Small intestine (tissue), 7 donors: Measurements from ENCODE around the gene CPT2. TPM values are rescaled to one million over a fixed set of nuclear protein-coding genes. Genes with fewer than 3 reads are reported as not detected.
A peak's percentile ranks its signal among the peaks of the same experiment; 100 is the strongest.

ENCODE experiments used
- DNase-seq, 2 donors: peaks; one replicate each; pipeline versions ENCODE4 v3.0.0 to v3.0.0-alpha.2; 2013
- FAIRE-seq: peaks from 2 replicates; lab custom pipeline; 2012; peaks lifted over from hg19 to GRCh38; lab: Jason Lieb, UNC
- H3K27ac ChIP-seq, 3 donors: one replicate each; pipeline ENCODE4 v1.5.1; 2013; ENCODE audit warnings: low read length in 2 of 3, mild to moderate bottlenecking in 2 of 3, control low read depth in 1 of 3, inconsistent platforms in 1 of 3, low read depth in 1 of 3, moderate library complexity in 1 of 3
- H3K27me3 ChIP-seq, 3 donors: one replicate each; pipeline ENCODE4 v1.6.1; 2013; ENCODE audit warnings: low read length in 3 of 3, inconsistent platforms in 1 of 3; ENCODE audit not compliant: control insufficient read depth in 3 of 3, insufficient read depth in 3 of 3
- H3K36me3 ChIP-seq, 3 donors: one replicate each; pipeline ENCODE4 v1.6.1; 2013; ENCODE audit warnings: low read length in 3 of 3, inconsistent platforms in 1 of 3, low read depth in 1 of 3, mild to moderate bottlenecking in 1 of 3, moderate library complexity in 1 of 3; ENCODE audit not compliant: control insufficient read depth in 3 of 3, insufficient read depth in 2 of 3
- H3K4me1 ChIP-seq, 3 donors: one replicate each; pipeline ENCODE4 v1.6.1; 2013; ENCODE audit warnings: low read length in 2 of 3, inconsistent platforms in 1 of 3, low read depth in 1 of 3, mild to moderate bottlenecking in 1 of 3, moderate library complexity in 1 of 3; ENCODE audit not compliant: control insufficient read depth in 3 of 3, insufficient read depth in 2 of 3
- H3K4me3 ChIP-seq, 3 donors: one replicate each; pipeline ENCODE4 v1.5.1; 2013; ENCODE audit warnings: low read length in 3 of 3, control low read depth in 1 of 3, inconsistent platforms in 1 of 3, low read depth in 1 of 3, mild to moderate bottlenecking in 1 of 3, moderate library complexity in 1 of 3
- H3K9me3 ChIP-seq, 2 donors: one replicate each; pipeline ENCODE4 v1.6.1; 2013; ENCODE audit warnings: low read depth in 1 of 2, low read length in 1 of 2; ENCODE audit not compliant: control insufficient read depth in 2 of 2, insufficient read depth in 1 of 2
- WGBS, 3 donors: extraction: QIAGEN DNeasy Blood & Tissue Kit; methylation state at CpG; one replicate each; pipeline ENCODE4 v1.1.7; 2013; 5-methylcytosine and 5-hydroxymethylcytosine counted together
- polyA plus RNA-seq, 4 donors: library from polyadenylated mRNA; stranded (reverse) in 3 of 4; unstranded in 1 of 4; fragments of 200-250 nt in 3 of 4; fragments of 120-200 nt in 1 of 4; gene quantifications; one replicate each; pipeline versions ENCODE4 v1.2.1 to v1.2.3, GENCODE V29; 2013
- donor health status: healthy with polysubstance abuse.
- donor health status: control.
- donor health status: control.
- donor health status: Bipolar disorder and iron deficiency.
- donor health status: healthy.

Gene CPT2
- polyA plus RNA-seq, 4 donors = 28.1 to 37.4 (median 35.3) TPM

DNA sequence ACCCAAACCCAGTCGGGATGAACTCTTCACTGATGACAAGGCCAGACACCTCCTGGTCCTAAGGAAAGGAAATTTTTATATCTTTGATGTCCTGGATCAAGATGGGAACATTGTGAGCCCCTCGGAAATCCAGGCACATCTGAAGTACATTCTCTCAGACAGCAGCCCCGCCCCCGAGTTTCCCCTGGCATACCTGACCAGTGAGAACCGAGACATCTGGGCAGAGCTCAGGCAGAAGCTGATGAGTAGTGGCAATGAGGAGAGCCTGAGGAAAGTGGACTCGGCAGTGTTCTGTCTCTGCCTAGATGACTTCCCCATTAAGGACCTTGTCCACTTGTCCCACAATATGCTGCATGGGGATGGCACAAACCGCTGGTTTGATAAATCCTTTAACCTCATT lies 13.7 kb downstream of the CPT2 start:
- DNase-seq (no peak), FAIRE-seq (no peak)
- 92 to 94% (median 93%) methylated on average over 7 of the region's 7 CpGs for WGBS, 3 donors
- H3K9me3 ChIP-seq = peaks cover 0 to 19% of the 10 kb centered on the region in 2 donors
- H3K27me3 ChIP-seq = no peaks in the 10 kb centered on the region
- H3K27ac ChIP-seq = no peak overlapping the region
- peaks cover 0 to 11% (median 0%) of the 10 kb centered on the region in 3 donors for H3K4me1 ChIP-seq
- no peak overlapping the region for H3K4me3 ChIP-seq
- H3K36me3 ChIP-seq = peaks cover 17 to 67% (median 42%) of the 10 kb centered on the region in 3 donors

GRCh38 chr1:53210954-53211353 lies 14.3 kb downstream of the CPT2 start:
- H3K9me3 ChIP-seq = peaks cover 0 to 13% of the 10 kb centered on the region in 2 donors
- H3K27ac ChIP-seq = no peak overlapping the region
- no peaks in the 10 kb centered on the region for H3K27me3 ChIP-seq
- WGBS, 3 donors = 97 to 98% (median 98%) methylated on average over 11 of the region's 11 CpGs
- FAIRE-seq (no peak), DNase-seq (no peak)
- H3K36me3 ChIP-seq = peaks cover 20 to 64% (median 40%) of the 10 kb centered on the region in 3 donors
- peaks cover 0 to 11% (median 0%) of the 10 kb centered on the region in 3 donors for H3K4me1 ChIP-seq
- H3K4me3 ChIP-seq = no peak overlapping the region

GRCh38 chr1:53214376-53214940 lies 17.8 kb downstream of the CPT2 start:
- Histone ChIP-seq H3K4me1 (peaks cover 0 to 14% (median 1%) of the 10 kb centered on the region in 3 donors), H3K9me3 (no peaks in the 10 kb centered on the region), H3K27ac (peak overlapping the region in 1 of 3 donors; percentile 91), H3K4me3 (no peak overlapping the region), H3K27me3 (no peaks in the 10 kb centered on the region), H3K36me3 (peaks cover 13 to 61% (median 27%) of the 10 kb centered on the region in 3 donors)
- 71 to 87% (median 78%) methylated on average over 5 of the region's 5 CpGs for WGBS, 3 donors
- FAIRE-seq = no peak
- peak in 1 of 2 donors; percentile 76 for DNase-seq

GRCh38 chr1:53218201-53218600 lies 21.6 kb downstream of the CPT2 start:
- no peak overlapping the region for H3K27ac ChIP-seq
- no peak overlapping the region for H3K4me3 ChIP-seq
- FAIRE-seq (no peak), DNase-seq (no peak)
- H3K9me3 ChIP-seq = no peaks in the 10 kb centered on the region
- H3K4me1 ChIP-seq = peaks cover 0 to 19% (median 4%) of the 10 kb centered on the region in 3 donors
- 88 to 95% (median 94%) methylated on average over 7 of the region's 7 CpGs for WGBS, 3 donors
- H3K36me3 ChIP-seq = peaks cover 7 to 34% (median 11%) of the 10 kb centered on the region in 3 donors
- H3K27me3 ChIP-seq = no peaks in the 10 kb centered on the region

GRCh38 chr1:53219711-53220110 lies 23.1 kb downstream of the CPT2 start:
- no peaks in the 10 kb centered on the region for H3K27me3 ChIP-seq
- H3K4me1 ChIP-seq = peaks cover 0 to 12% (median 4%) of the 10 kb centered on the region in 3 donors
- WGBS, 3 donors = 15 to 22% (median 19%) methylated on average over 8 of the region's 8 CpGs
- H3K4me3 ChIP-seq = peak overlapping the region in 2 of 3 donors; percentile 94
- H3K36me3 ChIP-seq = peaks cover 2 to 21% (median 5%) of the 10 kb centered on the region in 3 donors
- no peaks in the 10 kb centered on the region for H3K9me3 ChIP-seq
- DNase-seq (no peak), FAIRE-seq (no peak)
- H3K27ac ChIP-seq = peak overlapping the region; percentile 97 to 100 (median 99)

- peak within 1 kb of the TSS; percentile 66 to 94 (median 94) for H3K4me3 ChIP-seq
- no peaks in the 10 kb centered on the region for H3K9me3 ChIP-seq
- FAIRE-seq (no peak), DNase-seq (peak; percentile 97 to 99)
- 1% methylated on average over 60 to 61 of the region's 61 CpGs for WGBS, 3 donors
- H3K36me3 ChIP-seq = peaks cover 2 to 17% (median 5%) of the 10 kb centered on the region in 3 donors
- H3K27me3 ChIP-seq = no peaks in the 10 kb centered on the region
- peak within 1 kb of the TSS; percentile 97 to 100 (median 99) for H3K27ac ChIP-seq
- H3K4me1 ChIP-seq = peaks cover 0 to 9% (median 4%) of the 10 kb centered on the region in 3 donors
Observed at GRCh38 chr1:53220171-53220961, 23.7 kb downstream of the CPT2 start, which contains the start of gene CZIB. Gene CZIB, minus strand, starts transcription at chr1:53220634. Its CDS starts 59 bp downstream, at chr1:53220575.

- Histone ChIP-seq H3K36me3 (peaks cover 2 to 15% (median 2%) of the 10 kb centered on the region in 3 donors), H3K27me3 (no peaks in the 10 kb centered on the region), H3K4me3 (peak overlapping the region; percentile 30 to 94 (median 94)), H3K9me3 (no peaks in the 10 kb centered on the region), H3K27ac (peak overlapping the region; percentile 97 to 100 (median 99)), H3K4me1 (peaks cover 0 to 9% (median 4%) of the 10 kb centered on the region in 3 donors)
- 31 to 42% (median 35%) methylated on average over 3 of the region's 3 CpGs for WGBS, 3 donors
- DNase-seq = no peak
- FAIRE-seq = no peak
Observed at GRCh38 chr1:53220962-53221286, 24.3 kb downstream of the CPT2 start.

DNA sequence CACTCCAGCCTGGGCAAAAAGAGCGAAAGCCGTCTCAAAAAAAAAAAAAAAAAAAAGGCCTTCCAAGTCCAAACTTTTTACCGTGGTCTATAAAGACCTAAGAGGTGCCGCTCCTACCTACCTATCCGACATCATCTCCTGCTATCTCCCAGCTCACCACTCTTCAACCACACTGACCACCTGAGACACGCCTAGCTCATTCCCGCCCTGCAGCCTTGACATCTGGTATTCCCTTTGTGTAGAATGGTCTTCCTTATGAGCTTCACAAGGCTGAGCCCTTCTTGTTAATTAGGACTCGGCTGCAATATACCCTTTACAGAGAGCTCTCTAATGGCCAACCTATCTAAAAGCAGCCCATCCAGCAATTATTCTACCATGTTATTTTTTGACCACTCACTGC lies 41.0 kb downstream of the CPT2 start:
- no peaks in the 10 kb centered on the region for H3K27me3 ChIP-seq
- DNase-seq (no peak), FAIRE-seq (no peak)
- H3K4me1 ChIP-seq = peaks cover 3 to 15% (median 9%) of the 10 kb centered on the region in 3 donors
- H3K27ac ChIP-seq = peak overlapping the region in 2 of 3 donors; percentile 73 to 78
- 20 to 25% (median 24%) methylated on average over 8 of the region's 8 CpGs for WGBS, 3 donors
- H3K4me3 ChIP-seq = peak overlapping the region; percentile 70 to 98 (median 94)
- H3K9me3 ChIP-seq = no peaks in the 10 kb centered on the region
- peaks cover 8 to 17% (median 14%) of the 10 kb centered on the region in 3 donors for H3K36me3 ChIP-seq
